Activated T-cell treated with anti-CD3 and anti-CD28 coated beads, Interleukin-2, amount 50 U/mL, for 1 hour (primary cell): ENCODE results near the gene DHRS9.

Source experiments
- DNase-seq: peaks from one replicate; pipeline ENCODE4 v3.0.0-alpha.2; 2020

DHRS9 gene

GRCh38 chr2:169065864-169066517 is 3.4 kb upstream of the DHRS9 start:
- DNase-seq: no peak

- DNase-seq: no peak
Measured at GRCh38 chr2:169066897-169067296, 2.5 kb upstream of the DHRS9 start.

- DNase-seq: no peak
Measured at GRCh38 chr2:169069833-169070232, 470 bp downstream of the DHRS9 start.

GRCh38 chr2:169071455-169071854 is 2.1 kb downstream of the DHRS9 start:
- no peak for DNase-seq

GRCh38 chr2:169072163-169072925 is 3.0 kb downstream of the DHRS9 start:
- DNase-seq: no peak

- no peak for DNase-seq
Measured at GRCh38 chr2:169073211-169073962, 4.0 kb downstream of the DHRS9 start.

GRCh38 chr2:169073963-169074751 is 4.8 kb downstream of the DHRS9 start:
- DNase-seq: no peak

- DNase-seq: no peak
Measured at GRCh38 chr2:169077674-169078240, 8.4 kb downstream of the DHRS9 start.

GRCh38 chr2:169080250-169081069 is 11.1 kb downstream of the DHRS9 start:
- no peak for DNase-seq

- no peak for DNase-seq
Measured at GRCh38 chr2:169081551-169081950, 12.2 kb downstream of the DHRS9 start.

- no peak for DNase-seq
Measured at GRCh38 chr2:169082995-169083394, 13.6 kb downstream of the DHRS9 start.

- DNase-seq: no peak
Measured at GRCh38 chr2:169086893-169087467, 17.6 kb downstream of the DHRS9 start.

- DNase-seq: no peak
Measured at GRCh38 chr2:169087757-169088379, 18.5 kb downstream of the DHRS9 start.

- no peak for DNase-seq
Measured at GRCh38 chr2:169089182-169089581, 19.8 kb downstream of the DHRS9 start.

- DNase-seq: no peak
Measured at GRCh38 chr2:169090133-169090820, 20.9 kb downstream of the DHRS9 start.

- no peak for DNase-seq
Measured at GRCh38 chr2:169091256-169091655, 21.9 kb downstream of the DHRS9 start.

GRCh38 chr2:169091761-169092519 is 22.6 kb downstream of the DHRS9 start:
- DNase-seq: no peak

GRCh38 chr2:169093535-169093934 is 24.2 kb downstream of the DHRS9 start:
- no peak for DNase-seq

GRCh38 chr2:169094676-169095075 is 25.3 kb downstream of the DHRS9 start:
- DNase-seq: no peak
